GM21526 (cell line): Measurements from ENCODE around the gene GKAP1.
"Not testable (repeated sequence)": the region's sequence is repeated elsewhere in the genome, so short reads cannot be mapped to it uniquely, and the experiment has no call there.

Source experiments
- ATAC-seq: cut with Tn5 transposase; IDR thresholded peaks from one replicate; pipeline ENCODE4 v1.9.1; 2021; ENCODE audit warnings: moderate library complexity; ENCODE audit not compliant: unreplicated experiment, low FRiP score

The GKAP1 gene

DNA sequence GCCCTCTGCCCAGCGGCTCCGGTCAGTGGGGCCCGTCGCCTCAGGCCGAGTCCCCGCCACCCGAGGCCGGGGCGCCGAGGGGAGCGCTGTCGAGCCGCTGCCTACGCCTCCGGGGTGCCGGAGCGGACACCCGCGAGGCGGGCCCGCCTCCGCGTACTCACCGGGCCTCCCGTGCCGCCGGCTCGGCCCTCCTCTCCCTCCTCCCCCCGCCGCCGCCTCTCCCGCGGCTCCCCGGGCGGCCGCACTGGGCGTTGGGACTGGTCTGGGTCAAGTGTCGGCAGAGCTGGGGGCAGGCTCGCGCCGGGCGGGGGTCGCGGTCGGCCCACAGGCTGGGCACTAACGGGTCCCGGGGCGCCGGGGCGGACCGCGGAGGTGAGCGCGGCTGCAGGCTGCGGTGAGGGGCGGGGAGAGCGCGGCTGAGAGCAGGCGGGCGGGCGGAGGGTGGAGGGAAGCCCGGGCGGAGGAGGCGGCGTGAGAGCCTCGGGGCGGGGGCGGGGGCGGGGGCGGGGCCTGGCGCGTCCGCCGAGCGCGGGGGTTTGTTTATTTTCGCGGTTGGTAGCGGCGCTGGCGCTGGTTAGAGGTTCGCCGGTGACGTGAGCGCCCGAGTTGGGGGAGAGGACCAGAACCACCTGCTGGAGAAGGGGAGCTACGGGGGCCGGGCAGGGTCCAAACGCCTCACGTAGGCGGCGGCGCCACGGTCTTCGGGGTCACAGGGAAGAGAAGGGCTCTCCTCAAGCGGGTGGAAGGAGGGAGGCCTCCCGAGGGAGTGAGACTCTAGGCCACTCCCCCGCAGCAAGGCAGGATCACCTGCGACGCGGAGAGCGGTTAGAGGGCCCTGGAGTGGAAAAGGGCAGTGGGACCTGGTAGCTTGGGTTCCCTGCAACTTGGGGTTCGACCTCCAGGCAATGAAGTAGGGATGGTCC is at the start of gene GKAP1:
Gene GKAP1 (minus strand): TSS at position 414 of the 923 bp plus-strand sequence. CDS start 11,252 bp downstream, outside the sequence.
- peak; percentile 77 for ATAC-seq

DNA sequence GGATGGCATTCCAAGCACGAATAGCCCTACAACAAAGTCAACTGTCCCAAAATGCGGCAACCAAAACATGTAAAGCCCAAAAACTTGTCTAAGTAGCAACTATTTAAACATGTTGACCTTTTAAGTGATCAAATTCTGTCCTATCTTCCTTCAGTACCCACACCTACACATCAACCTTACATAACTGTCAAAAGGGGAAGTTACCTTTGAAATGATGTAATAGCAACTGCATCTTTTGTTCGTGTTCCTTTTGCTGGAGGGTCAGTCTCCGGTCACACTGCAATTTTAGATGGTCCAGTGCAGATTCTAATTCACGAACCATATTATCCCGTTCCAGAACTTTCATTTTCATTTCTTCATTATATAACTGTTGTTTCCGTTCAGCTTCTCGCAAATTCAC is 32.3 kb upstream of the GKAP1 start:
- peak; percentile 52 for ATAC-seq

DNA sequence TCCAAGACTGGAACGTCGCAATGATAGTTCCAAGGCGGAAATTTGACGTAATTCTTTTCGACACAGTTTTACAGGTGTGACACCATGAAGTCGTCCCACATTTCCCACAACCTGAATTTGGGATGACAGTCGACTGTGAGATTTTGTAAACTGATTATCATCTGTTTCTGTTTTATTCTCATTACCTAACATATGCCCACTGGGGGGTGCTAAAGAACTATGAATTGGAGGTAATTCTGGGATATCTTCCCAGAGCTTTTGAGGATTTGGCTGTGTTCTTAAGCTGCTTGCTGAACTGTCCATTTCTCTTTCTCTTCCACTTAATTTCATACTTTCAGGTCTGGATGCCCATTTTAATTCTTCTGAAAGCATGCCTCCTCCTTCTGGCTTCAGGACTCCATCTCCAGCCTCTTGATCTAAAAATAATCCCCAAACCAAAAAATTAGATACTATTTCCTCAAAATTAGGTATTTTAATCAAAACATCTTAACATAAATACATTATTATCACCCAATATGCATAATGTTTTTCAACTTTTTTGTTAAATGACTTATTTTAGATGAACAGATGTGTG is 19.6 kb upstream of the GKAP1 start:
- not testable (repeated sequence) for ATAC-seq

DNA sequence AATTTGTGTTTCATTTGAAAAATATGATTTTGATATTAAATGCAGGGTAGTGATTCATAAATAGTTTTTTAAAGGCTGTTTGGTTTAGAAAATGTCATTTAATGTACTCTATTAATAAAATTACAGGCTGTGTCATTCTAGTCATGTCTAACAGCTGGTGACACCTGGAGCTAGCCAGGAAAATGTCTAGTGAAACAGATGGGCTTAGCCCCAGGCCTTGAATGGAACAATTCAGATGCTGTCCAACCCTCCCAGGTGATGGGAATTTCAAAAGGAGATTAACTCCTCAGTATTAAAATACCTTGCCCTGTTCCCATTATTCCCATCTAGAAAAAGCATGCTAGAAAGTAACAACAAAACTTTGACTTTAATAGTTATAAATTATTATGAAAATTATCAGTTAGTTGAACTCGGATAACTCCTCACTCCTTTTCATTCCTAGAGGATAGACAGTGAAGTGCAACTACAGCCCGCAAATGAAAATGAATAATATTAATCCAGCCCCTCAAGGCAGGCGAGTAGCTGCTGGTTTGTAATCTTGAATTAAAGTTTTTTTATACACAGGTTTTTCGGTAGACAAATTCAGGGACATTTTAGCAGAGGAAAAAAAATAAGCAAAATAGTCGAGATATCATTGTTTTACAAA is 13.0 kb upstream of the GKAP1 start:
- not testable (repeated sequence) for ATAC-seq

DNA sequence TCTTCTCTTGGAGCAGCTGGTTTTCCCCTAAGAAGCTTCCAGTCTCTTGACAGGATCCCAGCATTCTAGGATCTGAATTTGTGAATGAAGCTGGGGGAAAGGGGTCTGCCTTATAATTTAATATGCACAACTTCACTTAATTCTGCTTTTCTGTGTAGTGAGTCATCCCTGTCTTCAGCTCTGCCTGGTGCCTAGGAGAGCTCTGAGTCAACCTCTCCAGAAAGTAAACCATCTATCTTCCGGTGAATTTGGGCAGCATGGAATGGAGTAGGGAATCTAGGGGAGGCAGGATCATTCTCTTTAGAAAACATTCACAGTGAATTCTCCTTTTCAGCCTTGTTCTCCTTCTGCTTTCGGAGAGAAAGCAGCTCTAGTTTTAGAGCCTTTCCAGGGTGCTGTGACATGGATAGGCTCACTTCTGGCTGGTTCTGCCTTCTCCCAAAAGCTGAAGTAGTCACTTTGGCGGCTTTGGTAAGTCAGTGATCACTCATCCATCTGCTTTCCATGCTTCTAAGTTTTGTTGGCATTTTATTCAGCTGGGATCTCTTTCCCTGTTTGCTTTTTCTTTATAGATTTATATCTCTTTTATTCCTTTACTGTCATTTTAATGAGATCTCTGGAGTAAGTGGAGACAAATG is 7.5 kb upstream of the GKAP1 start:
- not testable (repeated sequence) for ATAC-seq

DNA sequence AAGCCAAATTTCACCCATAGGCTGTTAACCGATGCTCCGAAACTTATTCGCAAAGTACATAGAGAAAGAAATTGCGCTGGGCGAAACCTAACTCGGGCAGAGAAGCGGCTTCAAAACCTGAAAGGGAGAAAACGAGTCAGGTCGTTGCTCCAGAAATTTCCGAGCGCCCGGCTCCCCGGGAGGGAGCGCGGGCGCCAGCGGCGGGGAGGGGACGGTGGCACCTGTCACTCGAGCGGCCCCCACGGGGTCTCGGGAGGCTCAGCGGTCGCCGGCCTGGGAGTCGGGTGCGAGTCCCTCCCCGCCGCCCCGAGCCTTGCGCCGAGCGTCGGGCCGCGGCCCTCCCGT is 586 bp downstream of the GKAP1 start:
- peak; percentile 14 for ATAC-seq

DNA sequence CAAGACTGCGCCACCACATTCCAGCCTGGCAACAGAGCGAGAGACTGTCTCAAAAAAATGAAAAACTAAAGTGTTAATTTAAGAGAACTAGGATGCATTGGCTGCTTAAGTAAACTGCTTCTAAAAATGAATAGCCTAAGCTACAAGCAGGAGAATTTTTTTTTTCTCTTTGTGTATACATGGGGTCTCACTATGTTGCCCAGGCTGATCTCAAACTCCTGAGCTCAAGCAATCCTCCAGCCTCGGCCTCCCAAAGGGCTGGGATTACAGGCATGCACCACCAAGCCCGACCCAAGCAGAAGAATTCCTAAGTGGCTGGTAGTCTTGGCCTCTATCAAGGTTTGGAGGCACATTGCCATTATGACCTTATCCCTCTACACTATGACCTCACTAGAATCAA is 2.4 kb downstream of the GKAP1 start:
- not testable (repeated sequence) for ATAC-seq

DNA sequence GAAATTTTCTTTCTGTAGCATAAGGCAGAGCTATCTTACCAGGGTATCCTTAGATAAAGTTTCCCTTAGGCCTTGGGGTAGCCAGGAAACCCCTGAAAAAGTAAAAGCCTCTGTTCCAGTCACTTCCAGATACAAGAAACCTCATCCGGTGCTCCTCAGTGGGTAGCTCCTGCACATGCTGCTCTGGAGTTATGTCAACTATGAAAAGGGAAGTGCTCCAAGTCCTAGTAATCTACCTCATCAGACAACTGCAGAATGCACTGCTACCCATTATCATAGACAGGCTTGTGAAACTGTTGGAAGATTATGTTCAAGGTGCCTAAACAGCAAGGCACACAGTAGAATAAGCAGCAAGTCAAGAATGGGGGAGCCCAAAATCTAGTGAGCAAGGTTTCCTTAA is 8.4 kb downstream of the GKAP1 start:
- not testable (repeated sequence) for ATAC-seq

DNA sequence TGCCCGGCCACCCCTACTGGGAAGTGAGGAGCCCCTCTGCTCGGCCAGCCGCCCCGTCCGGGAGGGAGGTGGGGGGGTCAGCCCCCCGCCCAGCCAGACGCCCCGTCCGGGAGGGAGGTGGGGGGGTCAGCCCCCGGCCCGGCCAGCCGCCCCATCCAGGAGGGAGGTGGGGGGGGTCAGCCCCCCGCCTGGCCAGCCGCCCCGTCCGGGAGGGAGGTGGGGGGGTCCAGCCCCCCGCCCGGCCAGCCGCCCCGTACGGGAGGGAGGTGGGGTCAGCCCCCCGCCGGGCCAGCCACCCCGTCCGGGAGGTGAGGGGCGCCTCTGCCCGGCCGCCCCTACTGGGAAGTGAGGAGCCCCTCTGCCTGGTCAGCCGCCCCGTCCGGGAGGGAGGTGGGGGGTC is 13.1 kb downstream of the GKAP1 start:
- not testable (repeated sequence) for ATAC-seq

DNA sequence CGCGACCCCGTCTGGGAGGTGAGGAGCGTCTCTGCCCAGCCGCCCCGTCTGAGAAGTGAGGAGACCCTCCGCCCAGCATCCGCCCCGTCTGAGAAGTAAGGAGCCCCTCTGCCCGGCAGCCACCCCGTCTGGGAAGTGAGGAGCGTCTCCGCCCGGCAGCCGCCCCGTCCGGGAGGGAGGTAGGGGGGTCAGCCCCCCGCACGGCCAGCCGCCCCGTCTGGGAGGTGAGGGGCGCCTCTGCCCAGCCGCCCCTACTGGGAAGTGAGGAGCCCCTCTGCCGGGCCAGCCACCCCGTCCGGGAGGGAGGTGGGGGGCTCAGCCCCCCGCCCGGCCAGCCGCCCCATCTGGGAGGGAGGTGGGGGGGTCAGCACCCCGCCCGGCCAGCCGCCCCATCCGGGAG is 13.6 kb downstream of the GKAP1 start:
- not testable (repeated sequence) for ATAC-seq

DNA sequence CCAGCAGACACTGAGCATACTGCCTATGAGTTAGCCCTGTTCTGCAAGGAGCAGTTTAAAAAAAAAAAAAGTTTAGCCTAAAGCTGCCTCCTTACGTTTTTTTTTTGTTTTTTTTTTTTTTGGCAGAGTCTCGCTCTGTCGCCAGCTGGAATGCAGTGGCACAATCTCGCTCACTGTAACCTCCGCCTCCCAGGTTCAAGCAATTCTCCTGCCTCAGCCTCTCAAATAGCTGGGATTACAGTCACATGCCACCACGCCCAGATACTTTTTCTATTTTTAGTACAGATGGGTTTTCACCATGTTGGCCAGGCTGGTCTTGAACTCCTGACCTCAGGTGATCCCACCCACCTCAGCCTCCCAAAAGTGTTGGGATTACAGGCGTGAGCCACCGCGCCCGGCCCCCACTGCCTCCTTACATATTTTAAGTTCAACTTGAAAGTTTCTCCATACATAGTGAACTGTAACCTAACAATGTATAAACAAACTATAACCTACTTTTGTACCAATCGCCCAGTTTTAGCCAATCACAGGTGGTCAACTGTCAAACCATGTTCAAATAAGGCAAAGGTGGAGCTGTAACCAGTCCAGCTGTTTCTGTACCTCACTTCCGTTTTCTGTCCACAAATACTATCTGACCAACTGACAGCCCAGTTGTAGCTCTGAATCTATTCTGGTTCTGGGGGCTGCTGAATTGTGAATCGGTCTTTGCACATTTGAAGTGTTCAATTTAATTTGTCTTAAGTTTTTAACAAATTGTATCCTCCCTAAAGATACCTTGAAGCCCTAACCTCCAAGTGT is 17.1 kb downstream of the GKAP1 start:
- no peak for ATAC-seq

DNA sequence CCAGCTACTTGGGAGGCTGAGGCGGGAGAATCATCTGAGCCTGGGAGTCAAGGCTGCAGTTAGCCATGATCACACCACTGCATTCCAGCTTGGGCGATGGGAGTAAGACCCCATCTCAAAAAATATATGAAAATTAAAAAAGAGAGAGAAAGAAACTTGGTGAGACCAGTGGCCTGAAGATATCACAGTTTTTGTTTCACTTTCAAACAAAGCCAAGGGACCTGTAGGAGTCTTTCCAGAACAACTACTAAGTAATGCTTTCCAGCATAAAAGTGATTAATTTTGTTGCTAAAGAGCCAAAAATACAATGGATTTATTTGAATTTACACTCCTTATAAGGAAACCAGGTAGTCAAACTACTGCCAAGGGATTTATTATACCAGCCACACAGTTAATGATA is 23.5 kb downstream of the GKAP1 start:
- ATAC-seq: no peak

DNA sequence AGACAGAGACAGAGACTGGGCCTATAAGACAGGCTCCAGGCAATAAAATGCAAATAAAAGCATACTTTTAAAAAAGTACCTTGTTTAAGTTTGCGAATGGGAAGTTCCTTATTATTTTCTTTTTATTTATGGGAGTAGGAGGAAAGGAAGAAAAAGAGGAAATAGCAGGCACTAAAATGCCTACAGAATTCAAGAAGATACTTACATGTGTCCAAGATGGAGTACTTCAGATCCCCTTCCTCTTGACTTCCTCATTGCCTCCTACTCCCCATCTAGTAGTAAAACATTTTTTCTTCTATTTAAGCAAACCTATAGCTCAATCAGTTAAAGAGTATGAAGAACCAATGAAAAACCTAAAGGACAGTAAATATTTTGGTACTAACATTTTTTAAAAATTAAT is 24.8 kb downstream of the GKAP1 start:
- no peak for ATAC-seq

DNA sequence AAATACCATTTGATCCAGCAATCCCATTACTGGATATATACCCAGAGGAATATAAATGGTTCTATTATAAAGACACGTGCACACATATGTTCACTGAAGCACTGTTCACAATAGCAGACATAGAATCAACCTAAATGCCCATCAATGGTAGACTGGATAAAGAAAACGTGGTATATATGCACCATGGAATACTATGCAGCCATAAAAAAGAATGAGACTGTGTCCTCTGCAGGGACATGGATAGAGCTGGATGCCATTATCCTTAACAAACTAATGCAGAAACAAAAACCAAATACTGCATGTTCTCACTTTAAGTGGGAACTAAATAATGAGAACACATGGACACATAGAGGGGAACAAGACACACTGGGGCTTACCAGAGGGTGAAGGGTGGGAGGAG is 39.4 kb downstream of the GKAP1 start:
- ATAC-seq: no peak

DNA sequence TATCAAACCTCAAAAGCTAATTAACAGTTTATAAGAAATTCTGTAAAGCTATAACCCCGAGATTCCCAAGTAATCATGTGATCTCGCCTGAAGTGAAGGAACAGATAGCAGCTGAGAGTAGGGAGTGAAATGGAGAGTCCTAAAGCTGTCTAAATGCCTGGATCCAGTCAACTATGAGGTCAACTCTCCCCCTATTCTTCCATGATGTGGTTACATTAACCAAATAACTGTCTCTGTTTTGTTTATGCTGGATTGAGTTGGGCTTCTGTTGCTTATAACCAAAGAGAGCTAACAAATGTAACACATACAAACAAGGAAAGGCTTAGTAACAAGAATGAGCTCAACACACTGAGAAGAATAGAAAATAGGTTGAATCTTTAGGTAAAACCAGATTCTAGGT is 41.6 kb downstream of the GKAP1 start:
- no peak for ATAC-seq

DNA sequence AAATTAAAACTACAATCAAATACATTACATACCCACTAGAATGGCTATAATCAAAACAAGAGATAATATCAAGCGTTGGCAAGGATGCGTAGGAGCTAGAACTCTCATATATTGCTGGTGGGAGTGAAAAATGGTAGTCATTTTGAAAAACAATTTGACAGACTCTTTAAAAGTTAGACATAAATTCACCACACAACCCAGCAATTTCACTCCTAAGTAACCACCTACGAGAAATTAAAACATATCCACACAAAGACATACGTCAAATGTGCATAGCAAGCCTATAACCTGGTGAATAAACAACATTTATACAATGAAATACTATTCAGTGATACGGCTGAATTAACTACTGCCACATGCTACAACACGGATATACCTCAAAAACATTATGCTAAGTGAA is 44.7 kb downstream of the GKAP1 start:
- ATAC-seq: no peak

DNA sequence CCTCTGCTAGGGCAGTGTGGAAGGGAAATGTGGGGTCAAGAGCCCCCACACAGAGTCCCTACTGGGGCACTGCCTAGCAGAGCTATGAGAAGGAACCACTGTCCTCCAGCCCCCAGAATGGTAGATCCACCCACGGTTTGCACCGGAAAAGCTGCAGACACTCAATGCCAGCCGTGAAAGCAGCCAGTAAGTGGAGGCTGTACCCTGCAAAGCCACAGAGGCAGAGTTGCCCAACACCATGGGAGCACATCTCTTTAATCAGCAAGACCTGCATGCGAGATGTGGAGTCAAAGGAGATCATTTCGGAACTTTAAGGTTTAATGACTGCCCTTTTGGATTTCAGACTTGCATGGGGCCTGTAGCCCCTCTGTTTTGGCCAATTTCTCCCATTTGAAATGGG is 52.2 kb downstream of the GKAP1 start:
- ATAC-seq: no peak

DNA sequence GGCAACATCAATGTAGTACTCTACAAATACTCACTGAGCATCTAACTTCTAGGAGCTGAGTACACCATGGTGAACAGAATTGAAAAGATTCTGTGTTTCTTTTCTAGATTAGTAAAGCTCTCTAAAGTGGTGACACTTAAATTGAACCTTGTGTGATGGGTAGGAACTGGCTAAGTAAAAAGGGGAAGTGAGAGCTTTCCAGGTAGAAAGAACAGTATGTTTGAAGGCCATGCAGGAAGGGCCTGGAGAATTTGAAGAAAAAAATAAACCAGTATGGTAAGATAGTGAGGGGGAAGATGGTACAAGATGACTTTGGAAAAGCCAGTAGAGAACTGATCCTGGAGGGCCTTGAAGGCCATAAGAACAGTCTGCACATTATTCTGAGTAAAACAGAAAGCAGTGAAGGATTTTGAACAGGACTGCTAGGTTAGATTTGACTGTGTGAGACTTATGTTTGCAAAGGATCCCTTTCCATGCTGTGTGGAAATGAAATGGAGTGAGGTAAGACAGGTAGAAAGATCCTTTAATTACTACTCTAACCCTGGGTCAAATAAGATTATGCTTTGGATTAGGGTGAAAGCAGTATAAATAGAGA is 63.1 kb downstream of the GKAP1 start:
- peak; percentile 81 for ATAC-seq

DNA sequence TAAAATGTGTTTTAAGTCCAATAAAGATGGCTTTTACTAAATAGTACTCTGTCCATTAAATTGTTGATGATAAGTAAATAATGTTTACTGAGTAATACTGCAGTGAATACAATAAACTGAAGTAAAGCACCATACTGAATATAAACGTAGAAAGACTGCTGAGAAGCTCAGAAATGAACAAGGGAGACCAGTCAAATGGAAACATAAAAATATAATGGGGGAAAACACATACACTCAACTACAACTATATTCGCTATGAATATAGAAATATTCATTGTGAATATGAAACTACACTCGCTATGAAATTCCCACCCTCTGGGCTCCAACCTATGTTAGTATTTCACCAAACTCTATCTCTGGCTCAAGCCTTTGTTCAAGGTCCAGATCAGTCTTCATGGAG is 67.9 kb downstream of the GKAP1 start:
- no peak for ATAC-seq

DNA sequence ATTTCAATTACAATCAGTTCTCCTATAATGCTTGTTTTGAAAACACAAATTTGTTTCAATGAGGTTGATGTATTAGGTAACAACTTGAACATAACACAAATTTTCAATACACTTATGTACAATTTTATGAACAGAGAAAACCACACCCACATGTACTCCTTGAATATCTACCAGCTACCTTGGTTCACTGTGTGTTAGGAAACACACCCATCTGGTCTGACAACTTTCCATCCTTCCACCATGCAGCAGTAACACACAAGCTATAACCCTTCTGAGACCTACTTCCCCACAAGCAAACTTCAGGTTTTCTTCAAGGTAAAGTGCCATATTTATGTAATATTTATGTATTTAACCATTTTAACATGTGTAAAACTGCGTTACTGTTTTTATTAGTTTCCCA is 73.4 kb downstream of the GKAP1 start:
- ATAC-seq: no peak
